Measurements from ENCODE around the gene LRRC23. TPM values are rescaled to one million over a fixed set of nuclear protein-coding genes. Genes with fewer than 3 reads are reported as not detected.

LRRC23 gene
- polyA plus RNA-seq, 4 donors: 3.6 to 8.2 (median 4.7) TPM

GRCh38 chr12:6945613-6946012 lies 41.0 kb downstream of the LRRC23 start:
- peak overlapping the region; percentile 82 to 99 (median 92) for H3K27ac ChIP-seq (ENCODE audit: low read depth in 1 of 3, low read length in 2 of 3)
- DNase-seq (no peak), FAIRE-seq (no peak)
- H3K4me3 ChIP-seq (ENCODE audit: low read depth in 1 of 3, low read length in 3 of 3): peak overlapping the region in 2 of 3 donors; percentile 32 to 60
- peaks cover 0 to 32% (median 2%) of the 10 kb centered on the region in 3 donors for H3K36me3 ChIP-seq (ENCODE audit: control insufficient read depth in 3 of 3, insufficient read depth in 2 of 3, low read depth in 1 of 3, low read length in 3 of 3)
- no peaks in the 10 kb centered on the region for H3K27me3 ChIP-seq (ENCODE audit: control insufficient read depth in 3 of 3, insufficient read depth in 3 of 3, low read length in 3 of 3)
- H3K9me3 ChIP-seq (ENCODE audit: control insufficient read depth in 2 of 2, insufficient read depth in 1 of 2, low read depth in 1 of 2, low read length in 1 of 2): no peaks in the 10 kb centered on the region
- WGBS, 3 donors: 46 to 65% (median 50%) methylated on average over 11 of the region's 11 CpGs
- H3K4me1 ChIP-seq (ENCODE audit: control insufficient read depth in 3 of 3, insufficient read depth in 2 of 3, low read depth in 1 of 3, low read length in 2 of 3): peaks cover 4 to 23% (median 5%) of the 10 kb centered on the region in 3 donors

- Histone ChIP-seq H3K27ac (ENCODE audit: low read depth in 1 of 3, low read length in 2 of 3) (peak overlapping the region; percentile 82 to 99 (median 92)), H3K27me3 (ENCODE audit: control insufficient read depth in 3 of 3, insufficient read depth in 3 of 3, low read length in 3 of 3) (no peaks in the 10 kb centered on the region), H3K4me3 (ENCODE audit: low read depth in 1 of 3, low read length in 3 of 3) (peak overlapping the region in 2 of 3 donors; percentile 50 to 60), H3K9me3 (ENCODE audit: control insufficient read depth in 2 of 2, insufficient read depth in 1 of 2, low read depth in 1 of 2, low read length in 1 of 2) (no peaks in the 10 kb centered on the region), H3K36me3 (ENCODE audit: control insufficient read depth in 3 of 3, insufficient read depth in 2 of 3, low read depth in 1 of 3, low read length in 3 of 3) (peaks cover 0 to 28% (median 2%) of the 10 kb centered on the region in 3 donors), H3K4me1 (ENCODE audit: control insufficient read depth in 3 of 3, insufficient read depth in 2 of 3, low read depth in 1 of 3, low read length in 2 of 3) (peaks cover 4 to 23% (median 5%) of the 10 kb centered on the region in 3 donors)
- WGBS, 3 donors: 3 to 21% (median 4%) methylated on average over 29 to 32 of the region's 32 CpGs
- no peak for FAIRE-seq
- peak; percentile 98 for DNase-seq
Observed at GRCh38 chr12:6946033-6946919, 41.7 kb downstream of the LRRC23 start.

GRCh38 chr12:6946920-6947374 lies 42.3 kb downstream of the LRRC23 start:
- no peak for FAIRE-seq
- Histone ChIP-seq H3K27me3 (ENCODE audit: control insufficient read depth in 3 of 3, insufficient read depth in 3 of 3, low read length in 3 of 3) (no peaks in the 10 kb centered on the region), H3K36me3 (ENCODE audit: control insufficient read depth in 3 of 3, insufficient read depth in 2 of 3, low read depth in 1 of 3, low read length in 3 of 3) (peaks cover 0 to 26% (median under 1%) of the 10 kb centered on the region in 3 donors), H3K4me3 (ENCODE audit: low read depth in 1 of 3, low read length in 3 of 3) (peak overlapping the region in 2 of 3 donors; percentile 50 to 60), H3K27ac (ENCODE audit: low read depth in 1 of 3, low read length in 2 of 3) (peak overlapping the region; percentile 38 to 99 (median 62)), H3K4me1 (ENCODE audit: control insufficient read depth in 3 of 3, insufficient read depth in 2 of 3, low read depth in 1 of 3, low read length in 2 of 3) (peaks cover 4 to 23% (median 5%) of the 10 kb centered on the region in 3 donors), H3K9me3 (ENCODE audit: control insufficient read depth in 2 of 2, insufficient read depth in 1 of 2, low read depth in 1 of 2, low read length in 1 of 2) (no peaks in the 10 kb centered on the region)
- peak in 1 of 2 donors; percentile 35 for DNase-seq
- 28 to 52% (median 38%) methylated on average over 8 of the region's 8 CpGs for WGBS, 3 donors

GRCh38 chr12:6947615-6948014 lies 43.0 kb downstream of the LRRC23 start:
- Histone ChIP-seq H3K27me3 (ENCODE audit: control insufficient read depth in 3 of 3, insufficient read depth in 3 of 3, low read length in 3 of 3) (no peaks in the 10 kb centered on the region), H3K27ac (ENCODE audit: low read depth in 1 of 3, low read length in 2 of 3) (no peak overlapping the region)

GRCh38 chr12:6948873-6949594 lies 44.4 kb downstream of the LRRC23 start:
- peaks cover 4 to 20% (median 5%) of the 10 kb centered on the region in 3 donors for H3K4me1 ChIP-seq (ENCODE audit: control insufficient read depth in 3 of 3, insufficient read depth in 2 of 3, low read depth in 1 of 3, low read length in 2 of 3)
- peaks cover 0 to 41% (median 0%) of the 10 kb centered on the region in 3 donors for H3K36me3 ChIP-seq (ENCODE audit: control insufficient read depth in 3 of 3, insufficient read depth in 2 of 3, low read depth in 1 of 3, low read length in 3 of 3)
- no peak for DNase-seq
- H3K27ac ChIP-seq (ENCODE audit: low read depth in 1 of 3, low read length in 2 of 3): peak overlapping the region in 2 of 3 donors; percentile 39 to 78
- H3K9me3 ChIP-seq (ENCODE audit: control insufficient read depth in 2 of 2, insufficient read depth in 1 of 2, low read depth in 1 of 2, low read length in 1 of 2): no peaks in the 10 kb centered on the region
- no peak overlapping the region for H3K4me3 ChIP-seq (ENCODE audit: low read depth in 1 of 3, low read length in 3 of 3)
- no peaks in the 10 kb centered on the region for H3K27me3 ChIP-seq (ENCODE audit: control insufficient read depth in 3 of 3, insufficient read depth in 3 of 3, low read length in 3 of 3)
- FAIRE-seq: no peak
- 66 to 73% (median 71%) methylated on average over 14 to 15 of the region's 15 CpGs for WGBS, 3 donors

More at GRCh38 chr12:6947615-6948014, 43.0 kb downstream of the LRRC23 start:
- WGBS, 3 donors: 83 to 87% (median 85%) methylated on average over 8 of the region's 8 CpGs
- no peak for FAIRE-seq
- Histone ChIP-seq H3K4me1 (ENCODE audit: control insufficient read depth in 3 of 3, insufficient read depth in 2 of 3, low read depth in 1 of 3, low read length in 2 of 3) (peaks cover 4 to 23% (median 5%) of the 10 kb centered on the region in 3 donors), H3K9me3 (ENCODE audit: control insufficient read depth in 2 of 2, insufficient read depth in 1 of 2, low read depth in 1 of 2, low read length in 1 of 2) (no peaks in the 10 kb centered on the region), H3K36me3 (ENCODE audit: control insufficient read depth in 3 of 3, insufficient read depth in 2 of 3, low read depth in 1 of 3, low read length in 3 of 3) (peaks cover 0 to 27% (median 0%) of the 10 kb centered on the region in 3 donors), H3K4me3 (ENCODE audit: low read depth in 1 of 3, low read length in 3 of 3) (no peak overlapping the region)
- no peak for DNase-seq

- no peaks in the 10 kb centered on the region for H3K27me3 ChIP-seq (ENCODE audit: control insufficient read depth in 3 of 3, insufficient read depth in 3 of 3, low read length in 3 of 3)
- no peak for FAIRE-seq
- H3K27ac ChIP-seq (ENCODE audit: low read depth in 1 of 3, low read length in 2 of 3): peak overlapping the region in 2 of 3 donors; percentile 22 to 87
- peak overlapping the region in 1 of 3 donors; percentile 66 for H3K4me3 ChIP-seq (ENCODE audit: low read depth in 1 of 3, low read length in 3 of 3)
- peaks cover 1 to 10% (median 3%) of the 10 kb centered on the region in 3 donors for H3K4me1 ChIP-seq (ENCODE audit: control insufficient read depth in 3 of 3, insufficient read depth in 2 of 3, low read depth in 1 of 3, low read length in 2 of 3)
- peaks cover 0 to 52% (median 0%) of the 10 kb centered on the region in 3 donors for H3K36me3 ChIP-seq (ENCODE audit: control insufficient read depth in 3 of 3, insufficient read depth in 2 of 3, low read depth in 1 of 3, low read length in 3 of 3)
- WGBS, 3 donors: 61 to 79% (median 75%) methylated on average over 1 of the region's 1 CpG
- H3K9me3 ChIP-seq (ENCODE audit: control insufficient read depth in 2 of 2, insufficient read depth in 1 of 2, low read depth in 1 of 2, low read length in 1 of 2): no peaks in the 10 kb centered on the region
- DNase-seq: no peak
Observed at GRCh38 chr12:6950401-6950801, 45.8 kb downstream of the LRRC23 start.

- H3K4me3 ChIP-seq (ENCODE audit: low read depth in 1 of 3, low read length in 3 of 3): peak within 1 kb of the TSS; percentile 34 to 66 (median 64)
- FAIRE-seq (no peak), DNase-seq (peak in 1 of 2 donors; percentile 40)
- H3K27ac ChIP-seq (ENCODE audit: low read depth in 1 of 3, low read length in 2 of 3): peak within 1 kb of the TSS in 2 of 3 donors; percentile 75 to 87
- peaks cover 0 to 52% (median 3%) of the 10 kb centered on the region in 3 donors for H3K36me3 ChIP-seq (ENCODE audit: control insufficient read depth in 3 of 3, insufficient read depth in 2 of 3, low read depth in 1 of 3, low read length in 3 of 3)
- no peaks in the 10 kb centered on the region for H3K9me3 ChIP-seq (ENCODE audit: control insufficient read depth in 2 of 2, insufficient read depth in 1 of 2, low read depth in 1 of 2, low read length in 1 of 2)
- H3K27me3 ChIP-seq (ENCODE audit: control insufficient read depth in 3 of 3, insufficient read depth in 3 of 3, low read length in 3 of 3): no peaks in the 10 kb centered on the region
- H3K4me1 ChIP-seq (ENCODE audit: control insufficient read depth in 3 of 3, insufficient read depth in 2 of 3, low read depth in 1 of 3, low read length in 2 of 3): peaks cover 0 to 5% (median 0%) of the 10 kb centered on the region in 3 donors
- 64 to 76% (median 65%) methylated on average over 25 of the region's 25 CpGs for WGBS, 3 donors
Observed at GRCh38 chr12:6950811-6951540, 46.4 kb downstream of the LRRC23 start, which contains the start of gene PTPN6. TSS of gene PTPN6 (plus strand) at chr12:6951356. CDS start at chr12:6951513, 157 bp downstream.
